K562 (cell line): Measurements from ENCODE around the gene HACD1. TPM values are rescaled to one million over a fixed set of nuclear protein-coding genes. Genes with fewer than 3 reads are reported as not detected.
"Not testable (repeated sequence)": the region's sequence is repeated elsewhere in the genome, so short reads cannot be mapped to it uniquely, and the experiment has no call there.

Experiments
- ATAC-seq: fragments of 200-7000 bp; cut with Tn5 transposase; 3 replicates; pipeline ENCODE4 v1.9.1; 2020; ENCODE audit warnings: moderate library complexity
- BruUV-seq: library from RNA; stranded (reverse); fragments of 400-500 nt; replicated peaks from 2 replicates; lab custom pipeline; 2021; lab: Mats Ljungman, UMichigan
- CTCF ChIA-PET: fragments of 300-600 bp; formaldehyde crosslinking; extraction: SDS; loops from one replicate; lab custom pipeline; 2021; ENCODE audit warnings: low intra/inter-chr PET ratio; lab: Yijun Ruan, JAX
- POLR2A ChIA-PET: fragments of 300-600, 350-650 bp; sonication (Branson Sonifier 250); formaldehyde crosslinking; extraction: SDS; loops from one replicate; lab custom pipeline; 2021; ENCODE audit warnings: antibody characterized with exemption, inconsistent platforms; lab: Yijun Ruan, JAX
- DNase-seq, 4 experiments: peaks; one replicate each; pipeline versions ENCODE4 v3.0.0 to v3.0.0-alpha.2; 2011 to 2018; ENCODE audit warnings: low spot score in 3 of 4, mixed read lengths in 3 of 4; ENCODE audit errors: extremely low read depth in 1 of 4
- FAIRE-seq: peaks from 2 replicates; lab custom pipeline; 2011; peaks lifted over from hg19 to GRCh38; lab: Jason Lieb, UNC
- H2AFZ ChIP-seq: 2 replicates; pipeline ENCODE4 v1.6.0; 2011; ENCODE audit warnings: low read depth, low read length, control low read depth, inconsistent platforms
- H3K27ac ChIP-seq: fragments of 200-600 bp; 3 replicates; pipeline ENCODE4 v1.8.0; 2011; ENCODE audit warnings: low read depth, mild to moderate bottlenecking, control low read depth, inconsistent platforms, low read length, moderate library complexity, mixed read lengths; ENCODE audit errors: extremely low read depth
- H3K27me3 ChIP-seq, 2 experiments: fragments of 300-600 bp in 1 of 2; 2 replicates in 1 of 2; 3 replicates in 1 of 2; pipeline versions ENCODE4 v1.6.0 to v1.8.0; 2011; ENCODE audit warnings: inconsistent platforms in 2 of 2, low read length in 2 of 2, mild to moderate bottlenecking in 1 of 2, mixed read lengths in 1 of 2, moderate library complexity in 1 of 2; ENCODE audit not compliant: control insufficient read depth in 2 of 2, insufficient read depth in 2 of 2
- H3K36me3 ChIP-seq: fragments of 300-600 bp; 3 replicates; pipeline ENCODE4 v1.8.0; 2011; ENCODE audit warnings: mild to moderate bottlenecking, low read length, inconsistent platforms; ENCODE audit not compliant: control insufficient read depth, insufficient read depth
- H3K4me1 ChIP-seq, 2 experiments: fragments of 200-600 bp in 1 of 2; replicated peaks in 1 of 2; 2 replicates in 1 of 2; 3 replicates in 1 of 2; pipeline versions ENCODE4 v1.5.1 to v1.8.0; 2011; ENCODE audit warnings: inconsistent platforms in 2 of 2, low read length in 2 of 2, mild to moderate bottlenecking in 1 of 2, mixed read lengths in 1 of 2, moderate library complexity in 1 of 2; ENCODE audit not compliant: control insufficient read depth in 2 of 2, insufficient read depth in 2 of 2
- H3K4me2 ChIP-seq: 2 replicates; pipeline ENCODE4 v1.6.1; 2011; ENCODE audit warnings: low read length, control low read depth, inconsistent platforms, mixed read lengths; ENCODE audit not compliant: insufficient read depth
- H3K4me3 ChIP-seq: fragments of 200-600 bp; sonication (generic), shearing (Covaris generic); 2 replicates; pipeline ENCODE4 v1.5.1; 2016; ENCODE audit warnings: control low read depth, inconsistent platforms
- H3K79me2 ChIP-seq: fragments of 200-600 bp; 3 replicates; pipeline ENCODE4 v1.8.0; 2011; ENCODE audit warnings: low read length, inconsistent platforms; ENCODE audit not compliant: control insufficient read depth, insufficient read depth
- H3K9ac ChIP-seq, 2 experiments: 2 replicates each; pipeline versions ENCODE4 v1.6.0 to v1.6.1; 2011; ENCODE audit warnings: low read depth in 2 of 2, low read length in 2 of 2, control low read depth in 1 of 2, inconsistent platforms in 1 of 2, mild to moderate bottlenecking in 1 of 2, mixed read lengths in 1 of 2; ENCODE audit not compliant: insufficient read depth in 1 of 2
- H3K9me1 ChIP-seq: one replicate; pipeline ENCODE4 v1.6.0; 2011; ENCODE audit warnings: inconsistent platforms, mild to moderate bottlenecking, low read length, moderate library complexity; ENCODE audit not compliant: control insufficient read depth, insufficient read depth
- H3K9me3 ChIP-seq: replicated peaks from 2 replicates; pipeline ENCODE4 v1.5.1; 2011; ENCODE audit warnings: low read depth, low read length, inconsistent platforms; ENCODE audit not compliant: control insufficient read depth, insufficient read depth
- H4K20me1 ChIP-seq: replicated peaks from 2 replicates; pipeline ENCODE4 v1.6.1; 2011; ENCODE audit warnings: low read length, inconsistent platforms, mixed read lengths; ENCODE audit not compliant: control insufficient read depth, insufficient read depth
- BHLHE40 ChIP-seq: IDR thresholded peaks from 2 replicates; pipeline ENCODE4 v1.6.1; 2011; ENCODE audit warnings: low read length, improper control_type of control experiment
- DNMT1 ChIP-seq: fragments of 450-650 bp; IDR thresholded peaks from 2 replicates; pipeline ENCODE4 v1.6.1; 2016; ENCODE audit warnings: antibody characterized with exemption, mild to moderate bottlenecking
- PHF20 ChIP-seq: fragments of 450-650 bp; IDR thresholded peaks from 2 replicates; pipeline ENCODE4 v1.6.1; 2018; ENCODE audit not compliant: partially characterized antibody
- PHTF2 ChIP-seq: fragments of 250-450 bp; sonication (Bioruptor Pico); IDR thresholded peaks from 2 replicates; pipeline ENCODE4 v1.5.0; 2021; ENCODE audit warnings: mild to moderate bottlenecking
- ZNF121 ChIP-seq: sonication (generic); formaldehyde crosslinking; conservative IDR thresholded peaks from 2 replicates; pipeline ENCODE4 v1.8.0; 2022; ENCODE audit warnings: missing genetic modification reagents
- ZNF143 ChIP-seq: sonication (generic); formaldehyde crosslinking; IDR thresholded peaks from 2 replicates; pipeline ENCODE4 v1.9.0; 2022; ENCODE audit warnings: mild to moderate bottlenecking, missing genetic modification reagents
- ZNF77 ChIP-seq: fragments of 250-450 bp; sonication (Bioruptor Pico); IDR thresholded peaks from 2 replicates; pipeline ENCODE4 v1.5.0; 2020
- WGBS: fragments of 100-300 bp; shearing (Covaris generic); methylation state at CpG from one replicate; pipeline ENCODE4 v1.1.6; 2016; ENCODE audit warnings: low coverage, mixed read lengths; ENCODE audit not compliant: insufficient coverage; ENCODE audit errors: missing lambda C conversion rate; 5-methylcytosine and 5-hydroxymethylcytosine counted together
- in situ Hi-C: fragments of 300-500 bp; cut with MboI; formaldehyde crosslinking; loops from 4 replicates; pipeline ENCODE4 v1.15.0; 2018; ENCODE audit warnings: inconsistent platforms, mixed read lengths
- intact Hi-C: fragments of 100-400 bp; cut with micrococcal nuclease; formaldehyde crosslinking; loops from 2 replicates; pipeline ENCODE4 v1.14.2; 2022
- polyA plus RNA-seq, 8 experiments: library from polyadenylated mRNA; depleted of rRNA in 4 of 8; stranded (reverse) in 5 of 8; unstranded in 3 of 8; fragments of >200 nt; fragmentation: Nextera tagmentation in 2 of 8; fragmentation: Illumina TruSeq in 1 of 8; extraction: Ambion mirVana in 2 of 8; extraction: Trizol in 1 of 8; gene quantifications; 2 replicates each; pipeline versions ENCODE4 v1.2.1 to v1.2.3, GENCODE V29; 2011 to 2014; ENCODE audit warnings: inconsistent platforms in 1 of 8, missing spikeins in 1 of 8
- total RNA-seq, 7 experiments: library from RNA; depleted of rRNA in 6 of 7; stranded (reverse); fragments of >200 nt in 6 of 7; fragmentation: Illumina TruSeq in 2 of 7; extraction: Trizol in 2 of 7; gene quantifications; 2 replicates each; pipeline versions ENCODE4 v1.2.1 to v1.2.3, GENCODE V29; 2011 to 2021; ENCODE audit warnings: low replicate concordance in 1 of 7
- TF ChIP-seq, protein P1 (sequence below): fragments of 250-450 bp; sonication (Bioruptor Pico); IDR thresholded peaks from 2 replicates; pipeline ENCODE4 v1.4.0; 2020; ENCODE audit warnings: borderline replicate concordance
- TF ChIP-seq, protein P2 (sequence below): fragments of 250-450 bp; sonication (Bioruptor Pico); IDR thresholded peaks from 2 replicates; pipeline ENCODE4 v1.6.1; 2021; ENCODE audit warnings: mild to moderate bottlenecking
- TF ChIP-seq, protein P3 (sequence below): sonication (generic); formaldehyde crosslinking; IDR thresholded peaks from 2 replicates; pipeline ENCODE4 v1.8.0; 2022; ENCODE audit warnings: missing genetic modification reagents, mild to moderate bottlenecking, moderate library complexity, borderline replicate concordance
- TF ChIP-seq, protein P4 (sequence below), 2 experiments: fragments of 450-650 bp in 1 of 2; sonication (generic) in 1 of 2; formaldehyde crosslinking in 1 of 2; IDR thresholded peaks in 1 of 2; conservative IDR thresholded peaks in 1 of 2; 2 replicates each; pipeline versions ENCODE4 v1.6.1 to v1.8.1; 2016 to 2023; ENCODE audit warnings: mild to moderate bottlenecking in 2 of 2, moderate library complexity in 2 of 2, inconsistent platforms in 1 of 2, missing genetic modification reagents in 1 of 2

The HACD1 gene
- total and polyA plus RNA-seq, 9 of the 15 experiments (the other 6 are each of a cell fraction or from before 2014, with no cell fraction given) = 0.99 to 4.5 (median 2.4) TPM

DNA sequence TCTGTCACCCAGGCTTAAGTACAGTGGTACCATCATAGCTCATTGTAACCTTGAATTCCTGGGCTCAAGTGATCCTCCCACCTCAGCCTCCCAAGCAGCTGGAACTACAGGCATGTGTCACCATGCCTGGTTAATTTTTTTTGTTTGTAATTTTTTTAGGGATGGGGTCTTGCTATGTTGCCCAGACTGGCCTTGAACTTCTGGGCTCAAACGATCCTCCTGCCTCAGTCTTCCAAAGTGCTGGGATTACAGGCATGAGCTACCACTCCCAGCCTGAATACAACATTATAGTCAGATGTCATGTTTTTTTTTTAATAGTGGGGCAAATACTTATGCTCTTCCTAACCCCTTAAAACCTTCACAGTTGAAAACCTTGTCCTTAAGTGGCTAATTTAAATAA lies 27.9 kb downstream of the HACD1 start:
- intact Hi-C loops, H4K20me1 ChIP-seq, POLR2A ChIA-PET, FAIRE-seq, H2AFZ ChIP-seq, CTCF ChIA-PET, H3K79me2 ChIP-seq, H3K9ac ChIP-seq, H3K4me2 ChIP-seq, DNase-seq, H3K36me3 ChIP-seq, in situ Hi-C loops, H3K27me3 ChIP-seq, BruUV-seq, H3K9me1 ChIP-seq, H3K9me3 ChIP-seq, H3K27ac ChIP-seq, ATAC-seq, H3K4me1 ChIP-seq, H3K4me3 ChIP-seq: not testable (repeated sequence)
- 40% methylated on average over 1 of the region's 1 CpG for WGBS
- peak; percentile 52; the same call in 1 of the 2 replicates for TF ChIP-seq ZNF121 (CRISPR knock-in tag)

DNA sequence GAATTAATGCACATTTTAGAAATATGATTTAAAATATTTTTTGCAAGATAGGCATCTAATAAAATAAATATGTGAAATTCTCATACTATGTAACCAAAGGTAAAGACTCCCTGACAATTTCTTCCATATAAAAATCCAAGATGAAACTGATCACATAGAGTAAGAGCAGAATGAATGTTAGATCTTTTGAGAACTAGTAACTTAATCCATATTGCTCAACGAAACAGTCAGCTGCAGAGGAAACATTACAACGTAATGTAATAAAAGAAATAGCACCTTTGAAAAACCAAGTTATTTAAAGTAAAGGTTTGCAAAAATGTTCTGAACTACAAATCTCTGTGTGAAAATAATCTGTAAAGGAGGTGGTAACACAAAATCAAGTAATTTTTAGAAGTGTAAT lies 28.8 kb downstream of the HACD1 start:
- intact Hi-C loops (no loop called here), in situ Hi-C loops (no loop called here)
- ChIA-PET CTCF (no interaction called here), POLR2A (no interaction called here)
- BruUV-seq = no TSS peak
- no peak overlapping the region for H3K4me2 ChIP-seq
- no peak for ATAC-seq
- no peak for TF ChIP-seq BHLHE40
- no peak for TF ChIP-seq PHF20
- no peak for TF ChIP-seq ZNF77 (CRISPR knock-in tag)
- TF ChIP-seq, protein P1, sequence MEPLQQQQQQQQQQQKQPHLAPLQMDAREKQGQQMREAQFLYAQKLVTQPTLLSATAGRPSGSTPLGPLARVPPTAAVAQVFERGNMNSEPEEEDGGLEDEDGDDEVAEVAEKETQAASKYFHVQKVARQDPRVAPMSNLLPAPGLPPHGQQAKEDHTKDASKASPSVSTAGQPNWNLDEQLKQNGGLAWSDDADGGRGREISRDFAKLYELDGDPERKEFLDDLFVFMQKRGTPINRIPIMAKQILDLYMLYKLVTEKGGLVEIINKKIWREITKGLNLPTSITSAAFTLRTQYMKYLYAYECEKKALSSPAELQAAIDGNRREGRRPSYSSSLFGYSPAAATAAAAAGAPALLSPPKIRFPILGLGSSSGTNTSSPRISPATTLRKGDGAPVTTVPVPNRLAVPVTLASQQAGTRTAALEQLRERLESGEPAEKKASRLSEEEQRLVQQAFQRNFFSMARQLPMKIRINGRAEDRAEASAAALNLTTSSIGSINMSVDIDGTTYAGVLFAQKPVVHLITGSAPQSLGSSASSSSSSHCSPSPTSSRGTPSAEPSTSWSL (CRISPR knock-in tag) = no peak
- TF ChIP-seq, protein P2, sequence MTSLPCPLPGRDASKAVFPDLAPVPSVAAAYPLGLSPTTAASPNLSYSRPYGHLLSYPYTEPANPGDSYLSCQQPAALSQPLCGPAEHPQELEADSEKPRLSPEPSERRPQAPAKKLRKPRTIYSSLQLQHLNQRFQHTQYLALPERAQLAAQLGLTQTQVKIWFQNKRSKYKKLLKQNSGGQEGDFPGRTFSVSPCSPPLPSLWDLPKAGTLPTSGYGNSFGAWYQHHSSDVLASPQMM (CRISPR knock-in tag) = no peak
- TF ChIP-seq, protein P3, sequence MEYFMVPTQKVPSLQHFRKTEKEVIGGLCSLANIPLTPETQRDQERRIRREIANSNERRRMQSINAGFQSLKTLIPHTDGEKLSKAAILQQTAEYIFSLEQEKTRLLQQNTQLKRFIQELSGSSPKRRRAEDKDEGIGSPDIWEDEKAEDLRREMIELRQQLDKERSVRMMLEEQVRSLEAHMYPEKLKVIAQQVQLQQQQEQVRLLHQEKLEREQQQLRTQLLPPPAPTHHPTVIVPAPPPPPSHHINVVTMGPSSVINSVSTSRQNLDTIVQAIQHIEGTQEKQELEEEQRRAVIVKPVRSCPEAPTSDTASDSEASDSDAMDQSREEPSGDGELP (CRISPR knock-in tag) = no peak
- TF ChIP-seq DNMT1 = no peak
- TF ChIP-seq, protein P4, sequence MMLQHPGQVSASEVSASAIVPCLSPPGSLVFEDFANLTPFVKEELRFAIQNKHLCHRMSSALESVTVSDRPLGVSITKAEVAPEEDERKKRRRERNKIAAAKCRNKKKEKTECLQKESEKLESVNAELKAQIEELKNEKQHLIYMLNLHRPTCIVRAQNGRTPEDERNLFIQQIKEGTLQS (IDR thresholded peaks at IDR 0.05) = no peak
- TF ChIP-seq, protein P4 (CRISPR knock-in tag; conservative IDR thresholded peaks at IDR 0.05) = no peak
- no peak for TF ChIP-seq PHTF2 (CRISPR knock-in tag)
- TF ChIP-seq ZNF143 = no peak
- no peak overlapping the region for H3K27ac ChIP-seq
- H3K9me3 ChIP-seq = no peaks in the 10 kb centered on the region
- no peaks in the 10 kb centered on the region; a peak in 2 of 5 replicates for H3K4me1 ChIP-seq
- H3K27me3 ChIP-seq = no peaks in the 10 kb centered on the region
- H2AFZ ChIP-seq = no peak overlapping the region
- no peak for FAIRE-seq
- WGBS = 82% methylated on average over 2 of the region's 2 CpGs
- no peaks in the 10 kb centered on the region for H4K20me1 ChIP-seq
- no peak for DNase-seq
- no peaks in the 10 kb centered on the region for H3K9me1 ChIP-seq
- no peak overlapping the region for H3K9ac ChIP-seq
- no peaks in the 10 kb centered on the region for H3K79me2 ChIP-seq
- no peak overlapping the region for H3K4me3 ChIP-seq
- H3K36me3 ChIP-seq = no peaks in the 10 kb centered on the region
